Panc1 (cell line): ENCODE measurements around the gene HLA-E.
"Not testable (repeated sequence)": the region's sequence is repeated elsewhere in the genome, so short reads cannot be mapped to it uniquely, and the experiment has no call there.

Experiments used
- TCF7L2 ChIP-seq: IDR thresholded peaks from 2 replicates; pipeline ENCODE4 v1.6.1; 2011; ENCODE audit warnings: mild to moderate bottlenecking, low read depth, low read length, inconsistent platforms
- TF ChIP-seq, protein P1 (sequence below): fragments of 450-650 bp; IDR thresholded peaks from 2 replicates; pipeline ENCODE4 v1.5.1; 2017; ENCODE audit warnings: mild to moderate bottlenecking

DNA sequence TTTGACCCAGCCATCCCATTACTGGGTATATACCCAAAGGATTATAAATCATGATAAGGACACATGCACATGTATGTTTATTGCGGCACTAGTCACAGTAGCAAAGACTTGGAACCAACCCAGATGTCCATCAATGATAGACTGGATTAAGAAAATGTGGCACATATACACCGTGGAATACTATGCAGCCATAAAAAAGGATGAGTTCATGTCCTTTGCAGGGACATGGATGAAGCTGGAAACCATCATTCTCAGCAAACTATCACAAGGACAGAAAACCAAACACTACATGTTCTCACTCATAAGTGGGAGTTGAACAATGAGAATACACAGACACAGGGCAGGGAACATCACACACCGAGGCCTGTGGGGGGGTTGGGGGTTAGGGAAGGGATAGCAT lies 37.1 kb downstream of the HLA-E start:
- TF ChIP-seq, protein P1, sequence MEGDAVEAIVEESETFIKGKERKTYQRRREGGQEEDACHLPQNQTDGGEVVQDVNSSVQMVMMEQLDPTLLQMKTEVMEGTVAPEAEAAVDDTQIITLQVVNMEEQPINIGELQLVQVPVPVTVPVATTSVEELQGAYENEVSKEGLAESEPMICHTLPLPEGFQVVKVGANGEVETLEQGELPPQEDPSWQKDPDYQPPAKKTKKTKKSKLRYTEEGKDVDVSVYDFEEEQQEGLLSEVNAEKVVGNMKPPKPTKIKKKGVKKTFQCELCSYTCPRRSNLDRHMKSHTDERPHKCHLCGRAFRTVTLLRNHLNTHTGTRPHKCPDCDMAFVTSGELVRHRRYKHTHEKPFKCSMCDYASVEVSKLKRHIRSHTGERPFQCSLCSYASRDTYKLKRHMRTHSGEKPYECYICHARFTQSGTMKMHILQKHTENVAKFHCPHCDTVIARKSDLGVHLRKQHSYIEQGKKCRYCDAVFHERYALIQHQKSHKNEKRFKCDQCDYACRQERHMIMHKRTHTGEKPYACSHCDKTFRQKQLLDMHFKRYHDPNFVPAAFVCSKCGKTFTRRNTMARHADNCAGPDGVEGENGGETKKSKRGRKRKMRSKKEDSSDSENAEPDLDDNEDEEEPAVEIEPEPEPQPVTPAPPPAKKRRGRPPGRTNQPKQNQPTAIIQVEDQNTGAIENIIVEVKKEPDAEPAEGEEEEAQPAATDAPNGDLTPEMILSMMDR: not testable (repeated sequence)
- TF ChIP-seq TCF7L2: not testable (repeated sequence)
